ENCODE measurements around the gene CFAP251. TPM values are rescaled to one million over a fixed set of nuclear protein-coding genes. Genes with fewer than 3 reads are reported as not detected.

The CFAP251 gene
- polyA plus RNA-seq, 1 donor (not counting 4 experiments of a cell fraction or from before 2014, with no cell fraction given): 74.2 TPM

GRCh38 chr12:121949648-121950397, 31.4 kb downstream of the CFAP251 start:
- FAIRE-seq (peak; percentile 100), DNase-seq (ENCODE audit: low read depth, low spot score) (peak; percentile 97)
- Histone ChIP-seq H3K9me1 (ENCODE audit: control insufficient read depth, extremely low read depth, insufficient read depth, low read length) (no peaks in the 10 kb centered on the region), H3K9ac (ENCODE audit: control insufficient read depth, extremely low read depth, insufficient read depth, low read length) (peak overlapping the region; percentile 66), H3K4me2 (ENCODE audit: control insufficient read depth, extremely low read depth, insufficient read depth, low read depth, low read length) (peak overlapping the region; percentile 75), H2AFZ (ENCODE audit: control insufficient read depth, low read length) (no peak overlapping the region), H3K27me3 (ENCODE audit: control insufficient read depth, extremely low read depth, insufficient read depth, low read length) (no peaks in the 10 kb centered on the region), H4K20me1 (ENCODE audit: control insufficient read depth, extremely low read depth, insufficient read depth, low read length) (no peaks in the 10 kb centered on the region), H3K4me1 (ENCODE audit: control insufficient read depth, extremely low read depth, insufficient read depth, low read length) (peaks cover 15% of the 10 kb centered on the region), H3K27ac (ENCODE audit: control insufficient read depth, insufficient read depth, low read length) (peak overlapping the region; percentile 86), H3K9me3 (ENCODE audit: control insufficient read depth, low read depth, low read length) (no peaks in the 10 kb centered on the region), H3K36me3 (ENCODE audit: control insufficient read depth in 2 of 2, extremely low read depth in 1 of 2, insufficient read depth in 2 of 2, low read length in 2 of 2) (peaks cover 2 to 3% of the 10 kb centered on the region in 2 experiments), H3K79me2 (ENCODE audit: control insufficient read depth, insufficient read depth, low read length) (peaks cover 34% of the 10 kb centered on the region), H3K4me3 (ENCODE audit: control insufficient read depth in 2 of 3, extremely low read depth in 1 of 3, insufficient read depth in 2 of 3, low read depth in 1 of 3, low read length in 3 of 3) (peak overlapping the region; percentile 37 to 60 (median 58))
- dilution Hi-C loops (cut with MboI; ENCODE audit: extremely low pct_ligation_motif_present, low sequenced_read_pairs): no loop called here
- no peak for TF ChIP-seq EZH2 (IDR thresholded peaks at IDR 0.05; ENCODE audit: low read length)
- no peak for TF ChIP-seq CTCF (optimal IDR thresholded peaks at IDR 0.05 in 1 of 3, IDR thresholded peaks at IDR 0.05 in 1 of 3, conservative IDR thresholded peaks at IDR 0.05 in 1 of 3; ENCODE audit: extremely low read depth in 1 of 3, insufficient read depth in 2 of 3, low read length in 3 of 3)

DNA sequence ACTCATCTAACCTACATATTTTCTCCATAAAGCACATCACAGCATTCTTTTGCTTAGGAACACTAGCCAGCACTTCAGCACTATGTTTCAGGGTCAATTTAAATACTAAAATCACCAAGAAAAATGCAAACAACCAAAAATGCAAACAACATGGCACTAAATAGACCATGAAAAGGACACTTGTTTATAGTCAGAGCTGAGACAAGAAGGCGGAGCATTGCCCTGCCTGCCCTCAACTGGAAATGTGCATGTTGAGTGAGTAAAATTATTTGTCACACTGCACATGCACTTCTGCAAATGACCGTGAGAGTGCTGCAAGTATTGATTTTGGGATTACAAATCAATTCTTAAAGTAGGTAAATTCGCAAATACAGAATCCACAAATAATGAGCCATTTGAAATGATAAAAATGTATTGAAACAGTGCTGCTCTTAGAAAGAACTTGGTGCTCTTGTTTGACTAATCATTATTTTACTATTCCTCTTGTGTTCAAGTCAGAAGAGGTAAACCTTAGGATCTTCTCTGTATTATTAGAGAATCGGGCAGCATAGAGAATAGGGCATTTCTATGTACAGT, 34.8 kb downstream of the CFAP251 start:
- dilution Hi-C loops (cut with MboI; ENCODE audit: extremely low pct_ligation_motif_present, low sequenced_read_pairs): no loop called here
- peaks cover 11 to 16% of the 10 kb centered on the region in 2 experiments for H3K36me3 ChIP-seq (ENCODE audit: control insufficient read depth in 2 of 2, extremely low read depth in 1 of 2, insufficient read depth in 2 of 2, low read length in 2 of 2)
- no peaks in the 10 kb centered on the region for H4K20me1 ChIP-seq (ENCODE audit: control insufficient read depth, extremely low read depth, insufficient read depth, low read length)
- H3K4me3 ChIP-seq (ENCODE audit: control insufficient read depth in 2 of 3, extremely low read depth in 1 of 3, insufficient read depth in 2 of 3, low read depth in 1 of 3, low read length in 3 of 3): no peak overlapping the region
- DNase-seq (ENCODE audit: low read depth, low spot score) (no peak), FAIRE-seq (no peak)
- peaks cover 15% of the 10 kb centered on the region for H3K4me1 ChIP-seq (ENCODE audit: control insufficient read depth, extremely low read depth, insufficient read depth, low read length)
- no peaks in the 10 kb centered on the region for H3K9me1 ChIP-seq (ENCODE audit: control insufficient read depth, extremely low read depth, insufficient read depth, low read length)
- H3K9me3 ChIP-seq (ENCODE audit: control insufficient read depth, low read depth, low read length): no peaks in the 10 kb centered on the region
- H3K27me3 ChIP-seq (ENCODE audit: control insufficient read depth, extremely low read depth, insufficient read depth, low read length): no peaks in the 10 kb centered on the region
- no peak for TF ChIP-seq EZH2 (IDR thresholded peaks at IDR 0.05; ENCODE audit: low read length)
- TF ChIP-seq CTCF (optimal IDR thresholded peaks at IDR 0.05 in 1 of 3, IDR thresholded peaks at IDR 0.05 in 1 of 3, conservative IDR thresholded peaks at IDR 0.05 in 1 of 3; ENCODE audit: extremely low read depth in 1 of 3, insufficient read depth in 2 of 3, low read length in 3 of 3): no peak
- peaks cover 49% of the 10 kb centered on the region for H3K79me2 ChIP-seq (ENCODE audit: control insufficient read depth, insufficient read depth, low read length)
- no peak overlapping the region for H3K9ac ChIP-seq (ENCODE audit: control insufficient read depth, extremely low read depth, insufficient read depth, low read length)
- H3K4me2 ChIP-seq (ENCODE audit: control insufficient read depth, extremely low read depth, insufficient read depth, low read depth, low read length): no peak overlapping the region
- H2AFZ ChIP-seq (ENCODE audit: control insufficient read depth, low read length): no peak overlapping the region
- H3K27ac ChIP-seq (ENCODE audit: control insufficient read depth, insufficient read depth, low read length): no peak overlapping the region
